Lung (tissue), 12 donors: ENCODE results near the gene HDAC4. TPM values are rescaled to one million over a fixed set of nuclear protein-coding genes. Genes with fewer than 3 reads are reported as not detected.

Source experiments
- ATAC-seq: fragments of 200-7000 bp; cut with Tn5 transposase; one replicate; pipeline ENCODE4 v1.9.1; 2020; ENCODE audit warnings: moderate number of reproducible peaks; ENCODE audit not compliant: insufficient read depth, low FRiP score
- DNase-seq, 3 donors: peaks; one replicate each; pipeline ENCODE4 v3.0.0-alpha.2; 2013 to 2017
- H3K27ac ChIP-seq, 2 donors: one replicate each; pipeline ENCODE4 v1.5.1; 2013; ENCODE audit warnings: mild to moderate bottlenecking in 2 of 2, moderate library complexity in 2 of 2, control low read depth in 1 of 2, inconsistent platforms in 1 of 2, low read depth in 1 of 2, low read length in 1 of 2
- H3K27me3 ChIP-seq, 3 donors: one replicate each; pipeline ENCODE4 v1.5.1; 2013; ENCODE audit warnings: low read length in 2 of 3; ENCODE audit not compliant: control insufficient read depth in 3 of 3, insufficient read depth in 3 of 3
- H3K36me3 ChIP-seq, 4 donors: one replicate each; pipeline ENCODE4 v1.5.1; 2013; ENCODE audit warnings: low read length in 4 of 4, mild to moderate bottlenecking in 1 of 4, moderate library complexity in 1 of 4; ENCODE audit not compliant: control insufficient read depth in 4 of 4, insufficient read depth in 4 of 4
- H3K4me1 ChIP-seq, 5 donors: one replicate each; pipeline ENCODE4 v1.5.1; 2013; ENCODE audit warnings: low read length in 5 of 5, mild to moderate bottlenecking in 2 of 5, moderate library complexity in 1 of 5; ENCODE audit not compliant: control insufficient read depth in 5 of 5, insufficient read depth in 5 of 5
- H3K4me3 ChIP-seq: one replicate; pipeline ENCODE4 v1.5.1; 2013; ENCODE audit warnings: mild to moderate bottlenecking, control low read depth, moderate library complexity
- H3K9ac ChIP-seq, 2 donors: one replicate each; pipeline ENCODE4 v1.5.1; 2013; ENCODE audit warnings: low read length in 2 of 2, control low read depth in 1 of 2; ENCODE audit not compliant: insufficient read depth in 1 of 2
- H3K9me3 ChIP-seq, 4 donors: one replicate each; pipeline ENCODE4 v1.5.1; 2013; ENCODE audit warnings: low read length in 3 of 4, mild to moderate bottlenecking in 1 of 4, moderate library complexity in 1 of 4; ENCODE audit not compliant: control insufficient read depth in 4 of 4, insufficient read depth in 3 of 4
- CTCF ChIP-seq: IDR thresholded peaks from 2 replicates; pipeline ENCODE4 v1.5.1; 2012; ENCODE audit warnings: mild to moderate bottlenecking; ENCODE audit errors: control extremely low read depth, extremely low read depth
- WGBS, 2 donors: extraction: QIAGEN DNeasy Blood & Tissue Kit; methylation state at CpG; one replicate each; pipeline ENCODE4 v1.1.7; 2013; 5-methylcytosine and 5-hydroxymethylcytosine counted together
- polyA plus RNA-seq, 2 donors: library from polyadenylated mRNA; stranded (reverse); fragments of 200-250 nt; gene quantifications; one replicate each; pipeline ENCODE4 v1.2.1, GENCODE V29; 2013
- total RNA-seq, 2 donors: library from RNA; depleted of rRNA in 1 of 2; stranded (reverse); fragments of >200 nt in 1 of 2; gene quantifications; one replicate each; pipeline ENCODE4 v1.2.1, GENCODE V29; 2014 to 2021
- donor health status: control.
- donor health status: control.
- donor health status: Bipolar disorder and iron deficiency.
- donor health status: healthy.
- donor health status: DM: yes; HTN: yes; CAD: no.

HDAC4 gene
- total and polyA plus RNA-seq, 4 donors: 6.9 to 47.7 (median 20.7) TPM

- peaks cover 3 to 42% (median 10%) of the 10 kb centered on the region in 4 donors for H3K36me3 ChIP-seq
- WGBS, 2 donors: 93 to 94% methylated on average over 19 of the region's 19 CpGs
- H3K9ac ChIP-seq: no peak overlapping the region
- TF ChIP-seq CTCF: no peak
- ATAC-seq (no peak), DNase-seq (no peak)
- H3K4me1 ChIP-seq: no peaks in the 10 kb centered on the region
- no peak overlapping the region for H3K27ac ChIP-seq
- H3K9me3 ChIP-seq: peaks cover 0 to 10% (median 0%) of the 10 kb centered on the region in 4 donors
- H3K27me3 ChIP-seq: no peaks in the 10 kb centered on the region
- H3K4me3 ChIP-seq: no peak overlapping the region
These were observed 348.9 kb downstream of the HDAC4 start for GRCh38 chr2:239051891-239052445.

GRCh38 chr2:239050252-239050649, 350.6 kb downstream of the HDAC4 start:
- TF ChIP-seq CTCF: no peak

GRCh38 chr2:239049421-239050251, 351.2 kb downstream of the HDAC4 start:
- no peak for DNase-seq
- no peak for TF ChIP-seq CTCF
- H3K4me3 ChIP-seq: no peak overlapping the region
- 91 to 93% methylated on average over 28 of the region's 28 CpGs for WGBS, 2 donors
- H3K9me3 ChIP-seq: peaks cover 0 to 10% (median 0%) of the 10 kb centered on the region in 4 donors
- no peak for ATAC-seq
- H3K36me3 ChIP-seq: peaks cover 0 to 34% (median 8%) of the 10 kb centered on the region in 4 donors
- H3K4me1 ChIP-seq: peaks cover 0 to 2% (median 0%) of the 10 kb centered on the region in 5 donors
- no peaks in the 10 kb centered on the region for H3K27me3 ChIP-seq
- H3K27ac ChIP-seq: no peak overlapping the region
- no peak overlapping the region for H3K9ac ChIP-seq

More at GRCh38 chr2:239050252-239050649, 350.6 kb downstream of the HDAC4 start:
- no peak for ATAC-seq
- DNase-seq: no peak
- peaks cover 0 to 10% (median 0%) of the 10 kb centered on the region in 4 donors for H3K9me3 ChIP-seq
- no peaks in the 10 kb centered on the region for H3K4me1 ChIP-seq
- no peak overlapping the region for H3K4me3 ChIP-seq
- no peaks in the 10 kb centered on the region for H3K27me3 ChIP-seq
- H3K27ac ChIP-seq: no peak overlapping the region
- WGBS, 2 donors: 93 to 100% methylated on average over 3 of the region's 3 CpGs
- peaks cover 3 to 37% (median 8%) of the 10 kb centered on the region in 4 donors for H3K36me3 ChIP-seq
- H3K9ac ChIP-seq: no peak overlapping the region
